ENCODE measurements around the gene IGF1R.
A peak's percentile ranks its signal among the peaks of the same experiment; 100 is the strongest.

Gene IGF1R

GRCh38 chr15:98648654-98649471, 524 bp downstream of the IGF1R start:
- DNase-seq: peak in 1 of 2 donors; percentile 54

GRCh38 chr15:98649472-98650416, 1.4 kb downstream of the IGF1R start:
- DNase-seq: no peak

GRCh38 chr15:98650417-98651035, 2.2 kb downstream of the IGF1R start:
- peak in 1 of 2 donors; percentile 11 for DNase-seq

GRCh38 chr15:98651036-98651481, 2.7 kb downstream of the IGF1R start:
- no peak for DNase-seq

- no peak for DNase-seq
These were observed 3.4 kb downstream of the IGF1R start for GRCh38 chr15:98651581-98652220.

GRCh38 chr15:98653686-98654085, 5.3 kb downstream of the IGF1R start:
- no peak for DNase-seq

GRCh38 chr15:98654790-98655360, 6.5 kb downstream of the IGF1R start:
- DNase-seq: no peak

GRCh38 chr15:98655732-98656131, 7.4 kb downstream of the IGF1R start:
- no peak for DNase-seq

GRCh38 chr15:98657721-98658120, 9.4 kb downstream of the IGF1R start:
- DNase-seq: no peak

GRCh38 chr15:98658831-98659699, 10.7 kb downstream of the IGF1R start:
- DNase-seq: peak; percentile 8 to 62

GRCh38 chr15:98660055-98660454, 11.7 kb downstream of the IGF1R start:
- no peak for DNase-seq

- DNase-seq: no peak
These were observed 14.7 kb downstream of the IGF1R start for GRCh38 chr15:98663045-98663444.

- no peak for DNase-seq
These were observed 15.3 kb downstream of the IGF1R start for GRCh38 chr15:98663606-98664005.

- DNase-seq: no peak
These were observed 18.1 kb downstream of the IGF1R start for GRCh38 chr15:98666441-98666840.

GRCh38 chr15:98666841-98667240, 18.5 kb downstream of the IGF1R start:
- DNase-seq: no peak

GRCh38 chr15:98667521-98668179, 19.3 kb downstream of the IGF1R start:
- DNase-seq: no peak

GRCh38 chr15:98668566-98669308, 20.4 kb downstream of the IGF1R start:
- DNase-seq: no peak

- no peak for DNase-seq
These were observed 21.3 kb downstream of the IGF1R start for GRCh38 chr15:98669638-98670037.

GRCh38 chr15:98671060-98672008, 23.0 kb downstream of the IGF1R start:
- no peak for DNase-seq
